HG03442 (cell line): ENCODE results near the gene EPB41L2.
"Not testable (repeated sequence)": the region's sequence is repeated elsewhere in the genome, so short reads cannot be mapped to it uniquely, and the experiment has no call there.

Source experiments
- ATAC-seq: cut with Tn5 transposase; IDR thresholded peaks from one replicate; pipeline ENCODE4 v1.9.1; 2021; ENCODE audit warnings: mild to moderate bottlenecking, moderate library complexity; ENCODE audit not compliant: unreplicated experiment

EPB41L2 gene

DNA sequence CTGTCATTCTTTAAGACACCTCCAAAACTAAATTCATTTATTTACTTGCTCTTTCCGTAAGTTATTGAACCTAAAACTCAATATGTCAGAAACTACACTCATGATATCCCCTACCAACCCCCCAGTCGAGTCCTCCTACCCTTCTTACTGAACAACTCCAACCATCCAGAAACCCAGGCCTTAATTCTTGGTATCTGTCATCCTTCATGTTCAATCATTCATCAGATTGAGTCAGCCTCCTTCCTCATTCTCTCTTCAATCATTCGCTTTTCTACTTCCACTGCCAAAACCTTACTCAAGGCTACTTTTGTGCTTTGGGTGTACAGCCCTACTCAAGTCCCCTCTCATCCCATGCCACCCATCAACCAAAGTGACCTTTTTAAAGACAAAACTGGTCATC is 140.1 kb downstream of the EPB41L2 start:
- ATAC-seq = no peak

DNA sequence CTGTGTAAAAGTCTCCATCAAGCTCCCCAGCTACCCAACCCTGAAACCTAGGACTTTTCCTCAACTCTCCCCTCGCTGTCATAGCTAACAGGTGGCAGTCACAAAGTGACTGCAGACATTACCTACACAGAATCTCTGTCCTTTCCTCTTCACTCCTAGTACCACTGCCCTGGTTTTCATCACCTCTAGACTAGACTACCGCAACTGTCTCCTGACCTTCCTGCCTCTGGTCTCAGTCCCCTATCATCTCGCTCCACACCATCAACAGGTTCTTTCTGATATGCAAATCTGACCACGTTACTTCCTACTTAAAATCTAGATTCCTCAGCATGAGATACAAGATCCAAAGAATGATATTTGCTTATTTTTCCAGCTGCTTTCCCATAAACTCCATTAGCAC is 142.1 kb downstream of the EPB41L2 start:
- ATAC-seq = no peak

DNA sequence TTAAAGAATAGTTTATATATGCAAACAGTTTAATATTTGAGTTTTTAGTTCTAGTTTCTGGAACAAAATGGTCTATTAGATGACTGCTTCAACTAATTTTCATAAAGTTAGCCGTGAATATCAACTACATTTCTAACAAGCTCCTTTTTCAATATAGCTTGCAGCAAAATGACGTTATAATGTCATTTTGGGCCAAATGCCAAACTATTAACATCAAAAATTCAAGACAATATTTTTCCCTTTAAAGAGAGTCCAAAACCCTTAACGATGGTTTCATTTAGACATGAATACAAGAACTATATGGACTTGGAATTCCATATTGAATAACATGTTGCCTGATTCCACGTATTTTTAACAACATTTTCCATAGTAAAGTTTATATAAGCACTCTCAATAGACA is 144.9 kb downstream of the EPB41L2 start:
- no peak for ATAC-seq

DNA sequence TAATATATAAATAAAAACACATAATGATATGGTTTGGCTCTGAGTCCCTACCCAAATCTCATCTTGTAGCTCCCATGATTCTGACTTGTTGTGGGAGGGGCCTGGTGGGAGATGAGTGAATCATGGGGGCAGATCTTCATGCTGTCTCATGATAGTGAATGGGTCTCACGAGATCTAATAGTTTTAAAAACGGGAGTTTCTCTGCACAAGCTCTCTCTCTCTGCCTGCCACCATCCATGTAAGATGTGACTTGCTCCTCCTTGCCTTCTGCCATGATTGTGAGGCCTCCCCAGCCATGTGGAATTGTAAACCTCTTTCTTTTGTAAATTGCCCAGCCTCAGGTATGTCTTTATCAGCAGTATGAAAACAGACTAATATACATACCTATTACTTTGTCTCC is 147.4 kb downstream of the EPB41L2 start:
- not testable (repeated sequence) for ATAC-seq

DNA sequence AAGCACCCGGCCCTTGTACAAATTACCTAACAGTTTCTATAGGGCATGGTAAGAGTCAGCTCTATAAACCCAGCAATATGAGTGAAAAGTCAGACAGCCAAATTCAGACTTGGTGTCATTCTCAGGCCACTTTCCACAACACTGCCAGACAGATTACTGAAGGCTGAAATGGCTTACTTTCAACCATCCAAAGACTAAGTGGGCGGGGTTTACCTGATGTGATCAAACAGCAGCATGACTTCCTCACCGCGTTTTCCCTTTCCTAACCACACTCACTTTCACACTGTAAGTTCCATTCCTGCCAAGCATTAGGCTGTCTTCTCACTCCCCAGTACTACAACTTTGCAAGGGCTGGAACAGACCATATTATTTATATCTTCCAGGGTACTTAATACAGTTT is 149.9 kb downstream of the EPB41L2 start:
- ATAC-seq = peak; percentile 65

DNA sequence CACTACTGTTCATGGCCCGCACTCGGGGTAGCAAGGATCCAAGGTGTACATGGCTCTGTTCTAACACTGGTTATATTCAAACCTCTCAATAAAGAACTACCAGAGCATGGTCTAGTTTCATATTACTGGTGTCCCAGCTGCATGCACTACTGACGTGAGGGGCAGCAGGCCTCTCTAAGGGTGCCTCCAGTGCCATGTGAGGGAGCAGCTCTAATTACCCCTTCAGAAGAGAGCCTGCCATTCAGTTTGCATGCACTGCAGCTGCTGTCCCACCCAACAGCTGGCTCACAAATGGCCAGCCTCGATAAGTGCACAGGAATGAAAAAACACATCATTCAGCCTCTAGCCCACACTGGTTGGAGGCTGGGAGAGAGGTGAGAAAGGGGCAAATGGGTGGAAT is 150.6 kb downstream of the EPB41L2 start:
- no peak for ATAC-seq

DNA sequence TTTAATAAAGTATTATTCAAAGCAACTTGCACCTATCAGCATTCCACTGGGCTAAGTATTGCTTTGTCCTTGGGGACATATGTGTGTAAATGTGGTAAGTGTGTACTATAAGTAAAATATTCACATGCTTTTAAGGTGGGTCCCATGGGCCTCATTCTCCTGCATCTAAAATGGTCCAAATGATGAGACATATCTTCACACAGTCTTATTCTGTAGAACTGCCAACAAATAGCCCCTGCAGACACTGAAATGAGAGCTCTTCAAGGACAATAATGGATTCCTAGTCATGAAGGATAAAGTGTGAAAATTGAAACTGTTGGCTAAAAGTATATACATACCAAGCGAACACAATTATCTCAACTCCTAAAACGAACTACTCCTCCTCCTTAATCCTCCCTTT is 154.1 kb downstream of the EPB41L2 start:
- ATAC-seq = no peak

DNA sequence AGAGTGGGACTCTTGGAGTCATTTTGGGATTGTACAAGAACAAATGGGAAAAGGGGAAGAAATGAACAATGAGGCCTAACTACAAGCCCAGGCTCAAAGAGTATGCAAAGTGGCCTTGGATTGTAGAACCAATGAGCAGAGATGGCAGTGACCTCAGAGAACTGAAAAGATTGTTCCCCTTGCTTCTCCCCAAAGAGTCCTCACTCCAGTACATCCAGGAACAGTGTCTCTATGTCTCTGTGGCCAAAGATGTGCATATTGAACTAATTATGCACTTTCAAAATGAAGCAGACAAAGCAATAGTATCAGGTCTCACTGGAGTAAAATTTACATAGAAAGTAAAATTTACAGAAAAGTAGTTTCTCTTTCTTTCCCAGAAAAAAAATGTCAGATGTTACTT is 154.9 kb downstream of the EPB41L2 start:
- ATAC-seq = peak; percentile 76

DNA sequence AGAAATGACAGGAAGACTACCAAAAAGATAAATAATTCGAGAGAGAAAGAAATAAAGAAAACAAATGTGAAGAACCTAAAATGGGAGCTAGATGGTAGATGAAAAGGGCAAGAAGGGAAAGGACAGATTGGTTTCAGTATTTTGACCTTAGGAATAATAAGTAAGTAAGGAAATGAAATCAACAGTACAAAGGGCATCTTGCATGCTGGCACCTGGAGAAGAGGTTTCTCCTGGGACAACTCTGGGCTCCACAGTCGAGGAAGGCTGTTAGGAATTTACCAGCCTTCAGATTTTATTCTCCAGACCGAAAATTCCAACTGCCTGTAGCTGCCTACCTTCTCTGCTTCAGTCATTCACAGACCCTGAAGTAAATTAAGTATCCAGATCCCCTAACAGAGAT is 155.4 kb downstream of the EPB41L2 start:
- no peak for ATAC-seq

DNA sequence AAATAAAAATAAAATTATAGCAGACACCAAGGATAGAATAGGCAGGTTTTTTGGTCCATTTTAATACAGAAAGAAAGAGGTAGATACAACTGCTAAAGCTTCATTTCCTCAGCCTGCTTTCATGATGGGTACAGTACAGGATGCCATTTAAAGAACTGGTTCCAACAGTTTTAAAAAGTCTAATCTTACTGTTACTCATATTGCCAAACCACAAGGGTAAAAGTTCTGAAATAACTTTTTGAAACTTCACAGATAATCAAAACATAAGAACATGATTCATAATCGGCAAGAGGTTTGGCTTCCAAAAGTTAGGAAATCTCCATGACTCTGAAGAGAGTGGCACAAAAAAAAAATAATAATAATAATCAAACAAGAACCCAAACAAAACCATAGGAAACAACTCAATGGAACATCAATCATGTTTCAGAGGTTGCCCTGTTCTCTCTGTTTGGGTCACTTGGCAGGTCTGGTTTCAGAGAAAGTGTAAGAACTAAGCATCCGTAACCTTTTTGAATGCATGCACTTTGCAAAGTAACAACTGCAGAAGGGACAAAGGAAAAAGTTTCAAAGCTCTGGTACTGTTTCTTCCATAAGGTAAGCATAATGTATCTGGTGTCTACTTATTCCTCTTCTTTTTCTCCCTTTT is 156.2 kb downstream of the EPB41L2 start:
- ATAC-seq = no peak

DNA sequence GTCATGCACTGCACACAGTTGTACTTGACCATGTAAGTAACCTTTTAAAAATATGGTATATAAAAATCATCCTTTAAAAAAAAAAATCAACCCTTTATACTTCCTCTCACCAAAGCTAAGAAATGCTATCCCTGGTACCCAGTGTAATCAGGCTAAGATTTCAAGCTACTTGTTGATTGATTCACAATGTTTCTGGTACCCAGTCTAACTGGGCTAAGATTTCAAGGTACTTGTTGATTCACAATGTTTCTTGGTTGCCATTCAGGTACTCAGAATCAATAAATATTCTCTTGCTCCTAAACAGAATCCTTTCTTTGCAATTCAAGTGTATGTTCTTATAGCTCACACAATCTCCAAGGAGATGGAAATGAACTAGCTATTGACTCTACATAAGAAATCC is 159.4 kb downstream of the EPB41L2 start:
- no peak for ATAC-seq

DNA sequence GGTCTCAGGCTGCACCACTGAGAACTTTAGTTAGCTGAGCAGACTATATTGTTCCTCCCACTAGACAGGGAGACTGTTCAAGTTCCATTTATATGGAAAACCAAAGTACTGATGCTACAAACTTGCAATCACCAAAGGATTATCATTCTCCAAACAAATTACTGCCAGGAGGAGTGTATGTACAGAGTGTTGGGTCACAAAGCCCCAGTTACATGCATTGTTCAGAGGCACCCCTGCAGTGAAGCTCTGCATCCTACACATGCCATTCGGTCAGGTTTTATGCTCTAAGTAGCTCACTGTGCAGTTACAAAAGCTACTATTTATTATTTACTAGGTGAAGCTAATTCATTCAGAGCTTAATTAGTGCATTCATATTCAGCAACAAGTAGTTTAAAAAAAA is 160.0 kb downstream of the EPB41L2 start:
- ATAC-seq = no peak

DNA sequence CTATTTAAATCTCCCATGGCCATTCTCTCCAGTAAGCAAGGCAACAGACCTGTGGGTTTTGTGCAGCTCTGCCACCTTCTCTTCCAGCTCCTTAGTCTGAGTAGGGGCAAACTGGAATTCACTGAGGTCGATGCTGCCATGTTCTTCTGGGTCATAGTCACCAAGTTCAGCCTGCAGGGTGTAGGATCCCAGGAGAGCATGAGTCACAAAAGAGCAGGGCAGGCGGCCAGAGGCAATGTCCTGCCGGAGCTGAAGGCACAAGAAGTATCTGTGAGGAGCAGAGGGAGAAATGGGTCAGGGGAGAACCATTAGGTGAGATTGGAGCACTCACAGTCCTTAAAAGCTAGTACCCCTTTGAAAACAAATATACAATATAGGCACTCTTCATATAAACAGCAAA is 162.1 kb downstream of the EPB41L2 start:
- no peak for ATAC-seq

DNA sequence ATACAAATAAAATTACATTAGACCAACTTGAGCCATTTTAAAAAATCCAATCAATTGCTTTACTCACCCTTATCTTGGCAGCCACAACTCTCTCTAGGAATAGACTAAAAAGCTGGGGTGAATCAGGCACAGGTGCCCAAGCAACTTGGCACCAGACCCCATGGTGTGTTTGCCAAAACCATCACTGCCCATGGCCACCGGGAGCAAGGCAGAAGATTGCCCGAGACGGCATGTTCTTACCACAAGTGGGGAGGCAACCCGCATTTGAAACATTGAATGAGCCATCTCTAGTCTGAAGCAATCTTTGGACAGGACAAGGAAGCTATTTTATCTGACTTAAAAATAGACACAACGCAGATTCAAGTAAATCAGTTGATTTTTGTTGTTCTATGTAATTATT is 166.8 kb downstream of the EPB41L2 start:
- ATAC-seq = no peak

DNA sequence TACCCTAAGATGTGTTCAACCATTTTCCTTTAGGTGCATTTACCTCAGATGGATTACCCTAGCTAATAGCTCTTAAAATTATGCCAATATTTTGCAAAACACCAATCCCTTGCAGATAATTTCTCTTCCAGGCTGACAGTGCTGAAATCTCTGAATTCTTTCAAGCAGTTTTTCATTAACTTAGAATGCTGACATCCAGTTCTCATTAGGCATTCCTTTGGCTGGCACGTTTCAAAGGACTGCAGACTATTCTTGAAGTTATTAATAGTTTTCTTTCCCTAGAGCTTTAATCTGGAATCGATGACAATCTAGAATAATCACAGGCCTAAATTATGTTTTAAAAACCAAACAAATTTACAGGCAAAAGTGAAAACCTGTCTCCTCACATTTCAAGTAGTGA is 167.5 kb downstream of the EPB41L2 start:
- no peak for ATAC-seq

DNA sequence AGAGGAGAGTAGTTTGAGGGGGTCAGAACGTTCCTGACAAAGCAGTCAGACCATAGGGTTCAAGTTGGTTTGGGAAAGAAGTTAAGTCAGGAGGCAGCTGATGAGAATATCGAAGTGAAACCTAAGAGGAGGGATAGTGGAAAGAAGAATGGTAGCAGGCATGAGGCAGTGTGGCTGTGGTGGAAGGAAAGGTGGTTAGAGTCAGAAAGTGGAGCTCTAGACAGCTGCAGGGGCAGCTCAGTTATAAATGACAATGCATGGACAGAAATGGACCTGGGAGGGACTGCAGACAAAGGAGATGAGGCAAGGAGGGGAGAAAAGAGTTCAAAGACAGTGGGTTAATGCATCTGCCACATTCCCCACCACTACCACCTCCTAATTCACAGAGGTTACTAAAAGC is 169.3 kb downstream of the EPB41L2 start:
- ATAC-seq = no peak

DNA sequence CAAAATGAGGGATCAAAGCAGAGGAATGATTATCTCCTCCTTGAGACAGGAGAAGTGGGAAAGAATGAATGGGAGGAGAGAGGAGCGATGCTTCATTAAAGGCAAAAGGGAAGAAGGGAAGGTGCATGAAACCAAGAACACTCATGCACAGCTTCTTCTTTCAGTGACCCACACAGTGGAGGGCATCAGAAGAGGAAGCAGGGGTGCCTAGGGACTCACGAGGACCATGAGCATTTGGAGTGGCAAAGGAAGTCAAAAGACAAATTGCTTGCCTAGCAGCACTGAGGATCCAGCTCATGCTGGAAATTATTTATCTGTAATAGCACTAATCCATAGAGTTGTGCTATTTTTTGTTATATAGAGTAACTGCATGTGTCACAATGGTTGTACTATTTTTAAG is 169.8 kb downstream of the EPB41L2 start:
- ATAC-seq = no peak

DNA sequence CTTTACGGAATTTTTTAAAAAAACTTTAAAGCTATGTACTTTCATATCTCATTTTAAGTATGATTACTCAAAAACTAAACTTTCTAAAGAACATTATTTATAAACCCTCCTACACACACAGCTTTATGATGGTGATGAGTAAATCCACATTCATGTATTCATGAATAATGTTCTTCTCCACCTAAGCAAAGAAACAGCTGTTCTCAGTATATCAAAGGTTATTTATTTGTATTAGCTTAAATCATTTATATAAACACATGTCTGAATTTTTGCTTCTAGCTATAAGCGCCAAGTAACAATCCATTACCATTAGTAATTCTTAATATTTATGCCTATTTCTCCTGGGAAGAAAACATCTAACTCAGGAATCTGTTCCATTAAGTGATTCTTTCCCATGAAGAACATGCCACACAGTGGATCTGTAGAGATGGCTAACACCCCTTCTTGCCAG is 172.5 kb downstream of the EPB41L2 start:
- no peak for ATAC-seq

DNA sequence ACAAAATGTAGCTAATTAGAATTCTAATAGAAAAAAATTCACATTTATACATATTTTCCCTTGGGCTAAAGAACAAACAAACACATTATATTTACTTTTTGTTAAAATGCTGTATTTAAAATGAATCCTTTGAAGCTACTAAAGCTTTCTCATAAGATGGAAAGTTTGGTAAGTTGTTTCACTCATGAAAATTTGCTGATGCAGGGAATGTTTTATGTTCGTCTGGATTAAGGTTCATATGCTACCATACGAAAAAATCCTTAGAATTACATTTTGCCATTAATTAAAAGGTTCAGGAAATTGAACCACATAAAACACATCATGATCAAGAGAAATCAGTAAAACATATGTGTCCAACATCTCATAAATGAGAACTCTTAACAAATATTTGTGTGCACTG is 173.6 kb downstream of the EPB41L2 start:
- no peak for ATAC-seq

DNA sequence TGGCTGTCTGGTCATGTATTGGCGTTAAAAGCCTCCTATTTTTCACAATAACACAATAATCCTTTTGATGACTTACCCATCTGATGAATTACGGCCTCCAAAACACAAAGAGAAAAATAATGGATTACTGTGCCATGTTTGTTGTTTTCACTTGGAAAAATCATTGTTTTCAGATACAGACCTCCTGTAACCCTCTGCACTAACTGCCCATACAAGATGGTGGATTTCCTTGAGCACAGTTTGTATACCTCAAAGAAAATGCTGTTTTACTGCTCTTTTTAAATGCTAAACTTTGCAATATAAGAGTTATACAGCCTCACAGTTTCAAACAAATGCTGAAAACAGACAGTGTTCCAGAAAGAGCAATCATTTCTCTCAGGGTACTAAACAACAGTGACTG is 174.8 kb downstream of the EPB41L2 start:
- no peak for ATAC-seq

DNA sequence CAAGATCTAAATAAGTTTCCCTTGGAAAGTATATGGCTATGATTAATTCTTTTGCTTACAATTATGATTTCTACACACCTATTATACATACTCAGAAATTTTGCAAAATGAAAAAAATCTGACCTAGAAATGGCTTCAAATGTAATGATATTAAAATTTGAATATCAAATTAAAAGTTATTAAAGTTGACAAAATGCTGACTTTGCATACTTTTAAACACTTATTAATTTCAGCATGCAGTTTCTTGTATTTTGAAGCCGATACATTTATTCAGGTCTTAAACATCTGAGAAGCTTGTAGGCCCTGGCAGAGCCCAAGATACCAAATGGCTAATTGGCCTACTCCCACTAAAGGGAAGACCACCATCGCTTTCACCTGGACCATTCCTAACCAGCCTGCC is 176.1 kb downstream of the EPB41L2 start:
- no peak for ATAC-seq

DNA sequence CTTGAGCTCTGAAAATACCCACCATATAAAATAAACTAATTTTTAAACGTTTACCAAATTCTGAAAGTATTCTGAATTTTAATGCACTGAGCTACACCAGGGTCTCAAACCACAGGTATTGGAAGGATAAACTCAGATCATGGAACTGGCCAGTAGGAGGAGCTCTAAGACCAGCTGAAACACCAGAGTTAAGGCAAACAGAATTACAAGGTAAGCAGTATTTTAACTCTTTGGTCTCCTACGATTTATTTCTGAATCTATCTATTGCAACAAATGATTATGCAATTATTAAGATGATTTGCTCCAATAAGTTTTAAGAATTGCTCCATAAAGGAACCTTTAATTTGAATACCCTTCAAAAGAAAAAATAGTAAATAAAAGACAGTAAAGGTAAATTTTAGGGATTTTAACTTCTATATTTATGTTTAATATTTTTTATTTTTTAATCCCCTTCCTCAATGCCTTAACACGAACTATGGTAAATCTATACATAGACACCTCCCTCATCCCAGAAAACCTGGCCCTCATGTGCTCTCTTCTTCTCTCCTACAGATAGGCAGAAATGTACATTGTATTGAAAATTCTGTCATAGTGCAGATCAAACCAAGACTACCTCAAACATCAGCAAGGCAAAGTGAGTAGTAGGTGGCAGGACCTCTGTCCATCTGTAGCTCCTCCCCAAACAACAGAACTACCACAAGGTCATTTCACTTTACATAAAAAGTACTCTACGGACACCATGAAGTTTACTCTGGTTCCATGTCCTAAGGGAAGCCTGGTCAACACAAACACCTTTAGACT is 177.5 kb downstream of the EPB41L2 start:
- peak; percentile 96 for ATAC-seq

DNA sequence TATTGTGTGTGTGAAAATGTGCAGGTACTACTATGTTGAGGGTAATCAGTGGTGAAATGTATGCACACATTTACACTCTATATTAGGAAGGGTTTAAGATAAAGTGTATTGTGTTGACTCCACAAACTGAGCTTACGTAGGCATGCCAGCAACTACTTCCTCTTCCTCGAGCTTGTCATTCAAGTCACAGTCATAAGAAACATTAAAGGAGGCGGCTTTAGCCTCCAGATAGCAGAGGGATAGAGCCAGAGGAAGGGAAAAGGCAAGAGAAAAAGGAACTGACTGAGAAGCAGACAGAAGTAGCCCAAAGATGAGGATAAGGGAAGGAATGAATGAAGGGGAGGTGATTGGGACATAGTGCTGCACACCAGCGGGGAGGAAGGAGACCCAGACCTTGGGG is 180.7 kb downstream of the EPB41L2 start:
- ATAC-seq = no peak
